IPS-18a (cell line): Measurements from ENCODE around the gene SDK2.

Source experiments
- H3K27ac ChIP-seq: one replicate; pipeline ENCODE4 v1.5.1; 2013; ENCODE audit warnings: low read length
- H3K27me3 ChIP-seq: one replicate; pipeline ENCODE4 v1.6.1; 2013; ENCODE audit warnings: mild to moderate bottlenecking, low read length; ENCODE audit not compliant: control insufficient read depth, insufficient read depth
- H3K36me3 ChIP-seq: one replicate; pipeline ENCODE4 v1.6.1; 2013; ENCODE audit warnings: low read depth, low read length; ENCODE audit not compliant: control insufficient read depth
- H3K4me1 ChIP-seq: one replicate; pipeline ENCODE4 v1.6.1; 2013; ENCODE audit warnings: low read depth, low read length; ENCODE audit not compliant: control insufficient read depth
- H3K4me3 ChIP-seq: one replicate; pipeline ENCODE4 v1.5.1; 2013; ENCODE audit warnings: low read length
- H3K9ac ChIP-seq: one replicate; pipeline ENCODE4 v1.6.1; 2013; ENCODE audit warnings: mild to moderate bottlenecking, low read length, moderate library complexity
- H3K9me3 ChIP-seq: one replicate; pipeline ENCODE4 v1.6.1; 2013; ENCODE audit warnings: low read depth, low read length; ENCODE audit not compliant: control insufficient read depth

Gene SDK2

GRCh38 chr17:73679476-73679875 is 35.2 kb upstream of the SDK2 start:
- Histone ChIP-seq H3K9me3 (no peaks in the 10 kb centered on the region), H3K4me1 (peaks cover 14% of the 10 kb centered on the region), H3K27ac (no peak overlapping the region), H3K4me3 (no peak overlapping the region), H3K27me3 (no peaks in the 10 kb centered on the region), H3K9ac (no peak overlapping the region), H3K36me3 (no peaks in the 10 kb centered on the region)

- Histone ChIP-seq H3K9me3 (no peaks in the 10 kb centered on the region), H3K9ac (no peak overlapping the region), H3K36me3 (no peaks in the 10 kb centered on the region), H3K4me3 (no peak overlapping the region), H3K27me3 (no peaks in the 10 kb centered on the region), H3K27ac (no peak overlapping the region), H3K4me1 (peaks cover 11% of the 10 kb centered on the region)
Measured at GRCh38 chr17:73678999-73679398, 34.8 kb upstream of the SDK2 start.

GRCh38 chr17:73669771-73670170 is 25.5 kb upstream of the SDK2 start:
- H3K4me3 ChIP-seq: no peak overlapping the region
- H3K4me1 ChIP-seq: no peaks in the 10 kb centered on the region
- no peak overlapping the region for H3K9ac ChIP-seq
- no peaks in the 10 kb centered on the region for H3K27me3 ChIP-seq
- H3K36me3 ChIP-seq: no peaks in the 10 kb centered on the region
- H3K27ac ChIP-seq: no peak overlapping the region
- H3K9me3 ChIP-seq: no peaks in the 10 kb centered on the region

- Histone ChIP-seq H3K27ac (no peak overlapping the region), H3K36me3 (no peaks in the 10 kb centered on the region), H3K27me3 (no peaks in the 10 kb centered on the region), H3K4me1 (no peaks in the 10 kb centered on the region), H3K9ac (no peak overlapping the region), H3K4me3 (no peak overlapping the region), H3K9me3 (no peaks in the 10 kb centered on the region)
Measured at GRCh38 chr17:73667181-73667959, 23.1 kb upstream of the SDK2 start.

DNA sequence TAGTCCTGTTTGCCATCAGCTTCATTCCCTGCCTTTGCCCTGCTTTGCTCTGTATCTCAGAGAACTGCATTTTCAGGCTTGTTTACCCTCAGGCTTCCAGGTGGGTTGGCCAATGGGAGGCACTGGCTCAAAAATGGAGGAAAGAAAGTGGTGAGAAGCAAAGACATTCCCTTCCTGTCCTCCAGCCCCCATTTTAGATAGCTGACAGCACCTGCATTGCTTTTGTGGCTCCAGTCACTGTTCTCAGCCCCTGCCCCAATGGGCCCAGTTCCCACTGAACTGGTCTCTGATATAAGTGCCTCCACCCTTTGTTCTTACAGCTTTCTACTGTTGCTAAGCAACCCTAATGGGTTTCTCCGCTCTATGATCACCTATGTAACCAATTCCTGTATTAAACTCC is 19.4 kb upstream of the SDK2 start:
- no peaks in the 10 kb centered on the region for H3K4me1 ChIP-seq
- no peak overlapping the region for H3K4me3 ChIP-seq
- no peak overlapping the region for H3K9ac ChIP-seq
- H3K36me3 ChIP-seq: no peaks in the 10 kb centered on the region
- no peaks in the 10 kb centered on the region for H3K9me3 ChIP-seq
- H3K27ac ChIP-seq: no peak overlapping the region
- H3K27me3 ChIP-seq: no peaks in the 10 kb centered on the region

- H3K27me3 ChIP-seq: no peaks in the 10 kb centered on the region
Measured at GRCh38 chr17:73660366-73660765, 16.1 kb upstream of the SDK2 start.

GRCh38 chr17:73658821-73659515 is 14.7 kb upstream of the SDK2 start:
- no peaks in the 10 kb centered on the region for H3K27me3 ChIP-seq
- no peak overlapping the region for H3K27ac ChIP-seq
- H3K9me3 ChIP-seq: peaks cover 2% of the 10 kb centered on the region
- no peak overlapping the region for H3K9ac ChIP-seq
- no peak overlapping the region for H3K4me3 ChIP-seq
- H3K36me3 ChIP-seq: no peaks in the 10 kb centered on the region
- no peaks in the 10 kb centered on the region for H3K4me1 ChIP-seq

More at GRCh38 chr17:73660366-73660765, 16.1 kb upstream of the SDK2 start:
- no peaks in the 10 kb centered on the region for H3K36me3 ChIP-seq
- no peaks in the 10 kb centered on the region for H3K4me1 ChIP-seq
- no peak overlapping the region for H3K4me3 ChIP-seq
- H3K27ac ChIP-seq: no peak overlapping the region
- no peak overlapping the region for H3K9ac ChIP-seq
- no peaks in the 10 kb centered on the region for H3K9me3 ChIP-seq

DNA sequence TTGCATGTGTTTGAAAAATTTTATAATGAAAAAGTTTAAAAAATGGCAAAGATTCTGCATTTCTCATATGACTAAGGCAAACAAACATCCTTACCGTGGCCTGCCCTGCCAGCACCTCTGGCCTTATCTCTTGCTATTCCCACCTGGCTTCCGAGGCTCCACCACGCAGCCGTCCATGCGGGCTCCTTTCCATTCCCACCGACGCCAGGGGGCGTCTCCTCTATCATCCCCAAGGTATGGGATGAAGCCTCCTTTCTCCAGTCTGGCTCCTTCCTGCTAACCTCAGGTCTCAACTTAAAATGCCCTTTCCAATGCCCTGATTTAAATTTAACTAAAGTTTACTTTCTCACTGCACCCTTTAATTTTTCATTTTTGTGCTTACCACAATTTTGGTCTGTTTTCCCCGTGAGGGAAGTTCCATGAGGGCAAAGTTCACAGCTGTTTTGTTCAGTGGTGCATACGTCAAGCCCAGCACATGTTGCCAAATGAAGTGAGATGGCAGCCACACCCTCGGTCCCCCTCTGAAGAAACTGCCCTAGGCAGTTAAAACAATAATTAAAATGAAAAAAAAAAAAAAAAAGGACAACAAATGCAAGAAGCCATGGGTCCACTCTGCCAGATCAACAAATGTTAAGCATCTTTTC is 13.3 kb upstream of the SDK2 start:
- Histone ChIP-seq H3K9me3 (peaks cover 6% of the 10 kb centered on the region), H3K36me3 (no peaks in the 10 kb centered on the region), H3K4me3 (no peak overlapping the region), H3K27me3 (no peaks in the 10 kb centered on the region), H3K4me1 (no peaks in the 10 kb centered on the region), H3K27ac (no peak overlapping the region), H3K9ac (no peak overlapping the region)

DNA sequence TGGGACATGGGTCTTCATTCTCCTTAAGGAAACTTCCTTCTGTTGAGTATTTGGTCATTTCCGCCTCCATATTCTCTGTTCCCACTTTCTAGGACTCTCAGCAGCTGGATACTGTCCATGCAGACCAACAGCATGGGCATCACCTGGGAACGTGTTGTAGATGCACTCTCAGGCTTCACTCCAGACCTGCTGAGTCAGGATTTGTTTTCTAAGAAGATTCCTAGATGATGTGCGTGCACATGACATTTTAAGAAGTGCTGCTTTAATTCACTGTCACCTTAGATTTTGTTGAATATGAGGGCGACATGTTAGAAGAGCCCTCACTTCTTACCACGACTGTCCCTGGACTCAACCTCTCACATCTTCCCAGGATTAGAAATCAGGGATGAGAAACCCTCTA is 10.0 kb upstream of the SDK2 start:
- H3K36me3 ChIP-seq: no peaks in the 10 kb centered on the region
- H3K27me3 ChIP-seq: no peaks in the 10 kb centered on the region
- no peak overlapping the region for H3K9ac ChIP-seq
- no peaks in the 10 kb centered on the region for H3K4me1 ChIP-seq
- no peak overlapping the region for H3K27ac ChIP-seq
- no peak overlapping the region for H3K4me3 ChIP-seq
- H3K9me3 ChIP-seq: peaks cover 6% of the 10 kb centered on the region

- H3K4me3 ChIP-seq: no peak overlapping the region
- no peaks in the 10 kb centered on the region for H3K27me3 ChIP-seq
- peaks cover 6% of the 10 kb centered on the region for H3K9me3 ChIP-seq
- no peaks in the 10 kb centered on the region for H3K36me3 ChIP-seq
- H3K9ac ChIP-seq: no peak overlapping the region
- no peaks in the 10 kb centered on the region for H3K4me1 ChIP-seq
- no peak overlapping the region for H3K27ac ChIP-seq
Measured at GRCh38 chr17:73653810-73654209, 9.6 kb upstream of the SDK2 start.

DNA sequence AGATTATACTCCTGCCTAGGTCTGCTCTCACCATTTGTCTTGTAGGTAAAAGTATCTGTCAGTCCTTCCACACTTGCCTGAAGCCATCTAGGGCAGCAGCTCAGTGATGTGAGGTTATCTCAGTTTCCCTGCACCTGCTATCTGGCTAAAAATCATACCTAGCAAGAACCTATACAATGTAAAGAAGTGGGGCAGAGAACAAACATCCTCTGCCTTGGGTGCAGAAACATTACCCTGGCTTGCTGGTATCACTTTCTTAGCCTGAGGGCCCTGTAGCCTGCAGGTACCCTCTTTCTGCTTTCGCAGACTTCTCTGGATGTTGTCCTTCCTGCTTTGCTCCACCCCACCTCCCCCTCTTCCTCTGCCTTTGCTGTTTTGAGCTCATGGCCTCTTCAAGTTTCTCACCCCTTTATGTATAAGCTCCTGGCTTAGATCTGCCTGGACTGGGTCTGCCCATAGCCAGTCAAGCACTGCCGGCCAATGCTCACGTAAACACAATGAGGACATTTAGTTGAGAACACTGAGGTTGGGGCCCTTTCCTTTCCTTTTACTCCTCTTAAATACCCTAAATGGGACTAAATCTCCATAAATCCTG is 8.7 kb upstream of the SDK2 start:
- Histone ChIP-seq H3K9ac (no peak overlapping the region), H3K27ac (no peak overlapping the region), H3K27me3 (peaks cover 5% of the 10 kb centered on the region), H3K4me3 (no peak overlapping the region), H3K36me3 (no peaks in the 10 kb centered on the region), H3K9me3 (peaks cover 6% of the 10 kb centered on the region), H3K4me1 (no peaks in the 10 kb centered on the region)
